ENCODE data around the gene PDE7B.

GRCh38 chr6:135922746-135923145, 71.2 kb downstream of the PDE7B start:
- TF ChIP-seq CTCF (IDR thresholded peaks at IDR 0.05; ENCODE audit: insufficient read depth, low read length) (no peak), POLR2AphosphoS5 (IDR thresholded peaks at IDR 0.05; ENCODE audit: low read depth) (no peak), GABPA (IDR thresholded peaks at IDR 0.05; ENCODE audit: low read depth) (no peak), REST (IDR thresholded peaks at IDR 0.05; ENCODE audit: insufficient replicate concordance, low read depth) (no peak), SPI1 (IDR thresholded peaks at IDR 0.05; ENCODE audit: borderline replicate concordance, low read depth) (no peak)
